Peyer's patch (tissue), 4 donors: Measurements from ENCODE around the gene PPAT.

Experiments
- POLR2A ChIP-seq, 2 donors: fragments of 450-650 bp; IDR thresholded peaks; one replicate each; pipeline ENCODE4 v1.5.1; 2017; ENCODE audit warnings: antibody characterized with exemption in 2 of 2, mild to moderate bottlenecking in 2 of 2, moderate library complexity in 2 of 2
- TF ChIP-seq, protein P1 (sequence below), 6 experiments: fragments of 450-650 bp in 4 of 6; fragments of 200-600 bp in 2 of 6; sonication (generic) in 1 of 6; IDR thresholded peaks; one replicate each; pipeline ENCODE4 v1.5.1; 2017 to 2019; ENCODE audit warnings: antibody characterized with exemption in 6 of 6, mild to moderate bottlenecking in 3 of 6, moderate library complexity in 1 of 6

DNA sequence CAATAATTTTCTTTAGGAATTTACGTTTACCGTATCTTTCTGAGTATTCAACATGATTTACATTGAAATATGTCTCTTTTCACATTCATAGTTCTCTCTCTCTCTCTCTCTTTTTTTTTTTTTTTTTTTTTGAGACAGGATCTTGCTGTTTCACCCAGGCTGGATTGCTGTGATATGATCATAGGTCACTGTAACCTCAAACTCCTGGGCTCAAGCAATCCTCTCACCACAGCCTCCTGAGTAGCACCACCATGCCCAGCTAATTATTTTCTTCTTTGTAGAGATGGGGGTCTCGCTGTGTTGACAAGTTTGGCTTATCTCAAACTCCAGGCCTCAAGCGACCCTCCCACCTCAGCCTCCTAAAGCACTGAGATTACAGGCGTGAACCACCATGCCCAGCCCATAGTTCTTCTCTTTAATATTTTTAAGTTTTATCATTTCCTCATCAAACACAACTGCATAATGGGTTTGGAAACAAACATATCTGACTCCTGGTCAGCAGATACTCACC, 41.8 kb upstream of the PPAT start:
- TF ChIP-seq, protein P1, sequence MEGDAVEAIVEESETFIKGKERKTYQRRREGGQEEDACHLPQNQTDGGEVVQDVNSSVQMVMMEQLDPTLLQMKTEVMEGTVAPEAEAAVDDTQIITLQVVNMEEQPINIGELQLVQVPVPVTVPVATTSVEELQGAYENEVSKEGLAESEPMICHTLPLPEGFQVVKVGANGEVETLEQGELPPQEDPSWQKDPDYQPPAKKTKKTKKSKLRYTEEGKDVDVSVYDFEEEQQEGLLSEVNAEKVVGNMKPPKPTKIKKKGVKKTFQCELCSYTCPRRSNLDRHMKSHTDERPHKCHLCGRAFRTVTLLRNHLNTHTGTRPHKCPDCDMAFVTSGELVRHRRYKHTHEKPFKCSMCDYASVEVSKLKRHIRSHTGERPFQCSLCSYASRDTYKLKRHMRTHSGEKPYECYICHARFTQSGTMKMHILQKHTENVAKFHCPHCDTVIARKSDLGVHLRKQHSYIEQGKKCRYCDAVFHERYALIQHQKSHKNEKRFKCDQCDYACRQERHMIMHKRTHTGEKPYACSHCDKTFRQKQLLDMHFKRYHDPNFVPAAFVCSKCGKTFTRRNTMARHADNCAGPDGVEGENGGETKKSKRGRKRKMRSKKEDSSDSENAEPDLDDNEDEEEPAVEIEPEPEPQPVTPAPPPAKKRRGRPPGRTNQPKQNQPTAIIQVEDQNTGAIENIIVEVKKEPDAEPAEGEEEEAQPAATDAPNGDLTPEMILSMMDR (IDR thresholded peaks at IDR 0.05) = no peak
- TF ChIP-seq POLR2A (IDR thresholded peaks at IDR 0.05) = no peak
